Left cardiac atrium (tissue), 4 donors: ENCODE measurements around the gene VSX1. TPM values are rescaled to one million over a fixed set of nuclear protein-coding genes. Genes with fewer than 3 reads are reported as not detected.
A peak's percentile ranks its signal among the peaks of the same experiment; 100 is the strongest.

Experiments used
- ATAC-seq, 2 donors: fragments of 200-7000 bp; cut with Tn5 transposase; one replicate each; pipeline ENCODE4 v1.9.1; 2020; ENCODE audit warnings: mild to moderate bottlenecking in 2 of 2, moderate library complexity in 2 of 2
- DNase-seq: peaks from one replicate; pipeline ENCODE4 v3.0.0-alpha.2; 2020
- intact Hi-C, 2 donors: fragments of 100-400 bp; cut with DNase I; formaldehyde crosslinking; loops; one replicate each; pipeline versions ENCODE4 v1.14.1 to v1.15.1; 2022 to 2023
- total RNA-seq, 2 donors: library from RNA; stranded (reverse); fragmentation: NEBNext Ultra II Directional; extraction: Animal tissue kit (Norgen Biotek cat#: 25700); gene quantifications; one replicate each; pipeline ENCODE4 v1.2.1, GENCODE V29; 2021
- donor health status: DM: no; HTN: yes; CAD: no.
- donor health status: DM: no; HTN: yes; CAD: no; lungs with severe emphysema.
- donor health status: DM: yes; HTN: yes; CAD: no.
- donor health status: Dilated cardiomyopathy.

Gene VSX1
- total RNA-seq, 2 donors from 2014 or later: 0.38 TPM; not detected in 1

DNA sequence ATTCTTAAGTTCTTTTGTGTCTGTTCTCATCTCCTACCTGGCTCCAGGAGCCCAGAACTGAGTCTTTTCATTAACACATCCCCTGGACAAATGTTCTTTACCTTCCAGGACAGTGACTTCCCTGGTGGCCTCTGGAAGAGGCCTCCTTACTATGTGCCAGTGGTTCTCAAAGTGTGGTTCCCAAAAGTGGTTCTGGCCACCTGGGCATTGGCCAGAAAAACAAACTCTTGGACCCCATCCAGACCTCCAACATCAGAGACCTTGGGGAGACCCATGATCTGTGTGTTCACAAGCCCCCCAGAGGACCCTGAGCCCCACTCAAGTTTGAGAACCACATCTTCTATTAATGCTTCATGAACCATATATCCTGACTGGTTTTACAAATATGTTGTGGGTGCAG, 7.2 kb upstream of the VSX1 start:
- DNase-seq: no peak
- intact Hi-C loops: no loop called here

DNA sequence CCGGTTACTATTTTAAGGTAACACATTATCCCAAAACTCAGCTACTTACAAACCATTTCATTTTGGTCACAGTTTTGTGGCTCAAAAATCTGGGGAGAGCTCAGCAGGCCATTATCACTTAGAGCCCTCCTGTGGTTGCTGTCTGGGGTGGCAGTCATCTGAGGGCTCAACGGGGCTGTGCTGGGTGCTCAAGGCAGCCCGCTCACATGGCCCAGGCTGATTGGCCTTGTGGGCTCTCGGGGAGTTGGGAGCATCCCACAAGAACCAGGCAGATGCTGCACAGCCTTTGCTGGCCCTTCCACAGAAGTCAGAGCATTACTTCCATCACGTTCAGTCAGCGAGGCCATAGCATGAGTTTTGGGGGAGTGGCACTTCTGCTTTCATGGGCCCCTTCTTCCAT, 6.3 kb upstream of the VSX1 start:
- intact Hi-C loops: no loop called here
- no peak for ATAC-seq
- no peak for DNase-seq

More for the DNA sequence above, 7.2 kb upstream of the VSX1 start:
- ATAC-seq: no peak

DNA sequence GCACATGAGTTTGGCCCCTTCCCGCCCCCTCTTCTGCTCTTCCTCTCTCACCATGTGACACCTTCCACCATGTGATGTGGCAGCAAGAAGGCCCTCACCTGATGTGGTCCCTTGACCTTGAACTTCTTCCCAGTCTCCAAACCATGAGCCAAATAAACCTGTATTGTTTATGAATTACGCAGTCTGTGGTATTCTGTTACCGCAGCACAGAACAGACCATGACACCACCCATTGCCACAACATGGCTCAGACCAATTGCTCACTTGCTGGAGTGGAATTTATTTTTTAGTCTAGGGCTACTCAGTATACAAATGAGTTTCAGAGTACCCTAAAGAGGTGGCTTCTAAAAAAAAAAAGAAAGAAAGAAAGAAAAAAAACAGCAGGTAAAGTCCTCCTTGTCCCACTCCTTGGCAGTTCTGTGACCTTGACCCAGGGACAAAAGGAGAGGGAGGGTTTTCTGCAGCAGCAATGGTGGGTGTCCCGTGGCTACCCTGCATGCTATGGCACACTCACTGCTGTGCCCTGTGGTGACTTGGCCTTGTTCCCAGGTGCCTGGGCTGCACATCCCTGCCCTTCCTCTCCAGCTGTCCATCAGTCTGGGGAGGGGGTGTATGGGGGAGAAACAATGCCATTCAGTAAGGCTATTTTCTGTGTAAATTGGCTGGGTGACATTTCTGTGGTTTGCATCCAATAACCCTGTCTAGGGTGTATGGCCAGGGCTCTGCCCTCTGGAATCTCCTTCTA, 5.4 kb upstream of the VSX1 start:
- DNase-seq (no peak), ATAC-seq (no peak)
- intact Hi-C loops: no loop called here

DNA sequence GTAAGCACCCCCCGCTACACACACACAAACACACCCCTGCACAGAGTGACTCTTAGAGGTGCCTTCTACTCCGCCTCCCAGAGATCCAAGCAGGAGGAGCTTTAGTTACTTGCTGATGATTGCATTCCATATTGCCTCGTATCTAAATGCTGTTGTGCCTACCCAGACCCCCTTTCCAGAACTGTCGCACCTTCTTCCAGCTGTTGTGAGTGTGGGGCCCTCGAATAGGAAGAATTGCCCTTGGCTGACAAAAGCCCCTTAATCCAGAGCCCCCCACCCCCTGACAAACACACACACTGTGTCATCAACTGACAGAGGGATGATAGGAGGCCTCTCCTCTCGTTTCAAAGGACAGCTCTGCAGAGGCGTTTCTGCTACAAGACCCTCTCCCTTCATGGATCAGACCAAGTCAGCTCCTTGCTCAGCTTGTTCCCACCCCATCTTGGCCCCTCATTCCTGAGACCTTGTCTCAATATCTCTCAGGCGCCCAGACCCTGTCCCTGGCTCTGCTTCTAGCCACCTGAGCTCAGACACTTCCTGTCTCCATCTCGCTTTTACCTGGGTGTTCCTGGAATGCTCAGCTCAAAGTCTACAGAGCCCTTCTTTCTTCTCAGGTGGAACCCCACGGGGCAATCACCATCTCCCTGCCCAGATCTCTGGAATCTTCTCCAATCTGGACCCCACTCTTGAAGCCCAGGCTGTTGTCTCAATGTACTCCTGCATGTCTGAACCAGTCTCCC, 4.0 kb upstream of the VSX1 start:
- ATAC-seq: no peak
- DNase-seq: no peak
- intact Hi-C loops: no loop called here

DNA sequence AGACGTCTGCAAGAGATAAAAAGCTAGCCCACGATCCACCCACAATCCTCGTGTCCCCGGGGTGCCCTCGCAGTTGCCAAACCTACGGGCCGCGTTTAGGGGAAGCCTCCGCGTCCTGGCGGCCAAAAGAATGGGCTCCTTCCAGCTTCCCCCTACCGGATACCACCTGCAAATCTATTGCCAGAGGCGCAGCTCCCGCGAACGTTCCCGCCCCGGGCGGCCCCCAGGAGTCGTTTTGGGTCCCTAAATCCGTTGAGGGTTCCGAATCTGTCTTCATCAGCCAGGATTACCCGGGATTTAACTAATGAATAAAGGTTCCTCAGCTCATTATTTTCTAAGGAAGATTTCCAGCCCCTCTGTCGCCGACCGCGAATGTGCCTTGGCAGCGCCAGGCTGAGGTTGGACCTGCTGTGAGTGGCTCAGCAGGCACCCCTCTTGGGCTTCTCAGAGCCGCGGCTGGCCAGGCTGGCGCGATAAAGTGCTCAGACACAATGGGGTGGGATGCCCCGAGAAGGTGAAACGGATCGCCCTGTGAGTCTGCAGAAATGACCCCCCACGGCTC, 2.8 kb upstream of the VSX1 start:
- intact Hi-C loops: loop anchor here in 1 of 2 donors (5.0 kb wide), 1 partner anchor 93 kb away; no protein-coding TSS in a partner anchor
- DNase-seq (no peak), ATAC-seq (no peak)

DNA sequence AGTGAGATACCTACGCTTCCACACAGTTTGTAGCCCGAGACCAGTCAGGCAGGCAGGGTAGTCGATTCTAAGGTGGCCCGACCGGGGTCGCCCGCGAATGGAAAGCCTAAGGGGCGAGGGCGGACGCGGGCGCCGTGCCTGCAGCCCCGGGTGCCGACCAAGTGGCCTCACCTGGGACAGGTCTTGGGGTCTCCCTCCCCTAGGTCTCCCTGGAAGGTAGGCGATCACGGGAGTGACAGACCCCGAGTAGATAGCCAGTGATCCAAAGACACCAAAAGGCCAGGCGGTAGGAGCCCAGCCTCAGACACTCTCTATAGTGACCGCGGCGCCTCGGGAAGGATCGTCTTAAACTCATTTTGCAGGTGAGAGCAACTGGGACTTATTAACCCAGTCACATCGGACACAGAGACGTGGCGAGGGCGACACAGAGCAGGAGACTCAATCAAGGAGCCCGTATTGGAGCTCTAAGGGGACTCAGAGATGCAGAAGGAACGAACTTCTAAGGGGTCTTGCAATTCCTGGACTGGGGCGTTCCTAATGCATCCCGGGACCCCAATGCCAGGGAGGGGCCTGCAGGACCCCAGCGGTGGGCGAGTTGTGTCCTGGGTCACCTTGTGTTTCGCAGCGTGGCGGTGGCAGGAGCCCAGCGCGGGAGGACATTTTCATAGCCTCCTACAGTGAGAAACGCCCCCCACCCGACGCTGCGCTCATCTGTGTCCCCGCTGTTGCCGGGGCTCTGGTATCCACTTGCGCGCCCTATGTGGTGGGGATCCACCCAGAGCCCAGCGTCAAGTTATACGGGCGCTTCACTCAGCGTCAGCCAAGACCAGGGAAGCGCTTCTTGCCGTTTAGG, 2.1 kb upstream of the VSX1 start:
- peak in 1 of 2 donors; percentile 52 for ATAC-seq
- intact Hi-C loops: loop anchor here (1.0 to 5.0 kb wide), 2 partner anchors 93 to 95 kb away; no protein-coding TSS in a partner anchor

DNA sequence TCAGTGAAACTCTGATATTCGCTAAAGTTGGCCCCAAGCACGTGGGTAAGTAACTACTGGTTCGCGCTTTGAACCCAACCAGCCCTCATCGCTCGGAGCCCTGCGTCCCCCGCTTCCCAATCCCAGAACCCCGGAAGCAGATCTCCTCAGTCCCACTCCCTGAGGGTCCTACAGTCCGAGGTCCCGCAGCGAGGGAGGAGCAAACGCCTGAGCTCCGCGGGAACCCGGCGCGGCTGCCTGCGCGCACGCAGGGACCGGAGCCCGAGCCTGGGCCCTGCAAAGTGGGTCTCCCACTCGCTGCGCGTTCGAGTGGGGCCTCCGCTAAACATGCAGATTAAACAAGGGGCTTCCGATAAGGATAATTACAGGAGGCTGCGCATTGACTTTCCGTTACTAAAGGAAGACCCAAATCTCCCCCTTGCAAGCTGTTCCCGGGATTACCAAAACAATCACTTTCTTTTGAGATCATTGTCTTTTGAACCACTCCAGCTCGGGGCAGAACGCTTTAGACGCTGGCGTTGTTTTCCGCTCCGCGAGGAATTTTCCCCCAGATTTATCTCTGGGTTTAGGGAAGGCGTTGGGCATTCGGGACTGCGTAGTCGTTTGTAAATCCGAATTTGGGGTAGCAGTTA, 1.3 kb upstream of the VSX1 start:
- no peak for ATAC-seq
- intact Hi-C loops: loop anchor here (1.0 to 5.0 kb wide), 2 partner anchors 94 to 96 kb away; no protein-coding TSS in a partner anchor
- no peak for DNase-seq

More for the DNA sequence above, 2.1 kb upstream of the VSX1 start:
- no peak for DNase-seq

DNA sequence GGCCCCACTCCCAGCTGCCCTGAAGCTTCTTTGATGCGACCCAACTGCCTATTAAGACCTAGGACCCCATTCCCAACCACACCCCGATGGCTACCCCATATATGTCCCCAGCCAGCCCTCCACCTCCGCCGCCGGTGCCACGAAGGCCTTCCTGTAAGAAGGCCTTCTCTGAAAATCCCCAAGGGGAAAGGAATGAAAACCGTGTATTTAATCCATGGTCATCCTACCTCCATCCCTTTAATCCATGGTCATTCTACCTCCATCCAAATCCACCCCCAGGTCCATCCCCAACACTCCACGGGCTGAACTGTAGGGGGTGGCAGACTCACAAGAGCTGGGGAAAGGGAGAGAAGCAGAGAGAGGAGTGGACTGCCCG, 545 bp upstream of the VSX1 start:
- intact Hi-C loops: loop anchor here in 1 of 2 donors (5.0 kb wide), 1 partner anchor 95 kb away; no protein-coding TSS in a partner anchor
- no peak for ATAC-seq
- DNase-seq: no peak

DNA sequence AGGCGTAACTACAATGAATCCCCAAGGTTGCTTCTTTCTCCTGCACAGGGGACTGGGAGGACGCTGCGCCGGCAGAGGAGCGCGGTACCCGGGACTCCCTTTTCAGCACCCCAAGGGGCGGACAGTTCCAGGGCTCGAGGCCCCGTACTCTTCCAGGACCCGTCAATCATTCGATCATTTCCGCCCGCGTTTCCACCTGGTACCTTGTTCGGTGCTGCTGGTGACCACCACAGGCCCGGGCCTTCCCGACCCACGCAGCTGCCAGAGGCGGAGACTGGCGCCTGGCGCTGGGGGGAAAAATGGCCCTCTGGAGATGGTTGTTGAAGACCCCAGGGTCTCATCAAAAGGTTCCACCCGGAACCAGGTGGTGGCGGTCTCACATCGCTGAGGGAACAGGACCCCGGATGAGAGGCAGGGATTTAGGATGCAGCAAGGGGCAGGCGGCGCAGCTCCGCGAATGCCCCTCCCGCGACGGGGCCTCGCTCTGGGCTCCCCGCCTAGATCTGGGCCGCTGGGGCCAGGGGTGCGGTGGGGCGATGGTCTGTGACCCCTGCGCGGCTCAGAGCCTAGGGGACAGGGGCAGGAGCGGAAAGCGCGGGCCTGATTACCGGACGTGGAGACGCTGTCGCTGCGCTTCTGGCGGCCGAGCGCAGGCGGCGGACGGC, 744 bp downstream of the VSX1 start:
- no peak for DNase-seq
- intact Hi-C loops: loop anchor here in 1 of 2 donors (5.0 kb wide), 1 partner anchor 96 kb away; no protein-coding TSS in a partner anchor
- ATAC-seq: peak; percentile 38 to 56

DNA sequence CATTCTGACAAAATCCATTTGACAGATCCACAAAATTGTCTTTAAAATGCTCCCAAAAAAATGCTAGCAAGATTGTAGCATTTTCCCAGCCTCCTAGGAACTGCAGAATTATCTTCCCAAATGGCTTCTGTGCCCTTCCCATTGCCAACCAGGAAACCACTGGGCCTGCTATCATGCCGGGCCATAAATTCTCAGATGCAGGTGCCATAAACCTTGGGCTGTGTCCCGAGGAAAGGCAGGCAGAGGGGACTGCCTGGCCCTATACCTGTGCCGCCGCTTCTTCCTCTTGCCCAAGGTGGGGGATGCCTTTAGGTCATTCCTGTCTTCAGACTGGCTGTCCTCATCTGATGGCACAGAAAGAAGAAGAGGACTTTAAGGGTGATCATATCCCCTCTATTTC, 2.8 kb downstream of the VSX1 start:
- intact Hi-C loops: no loop called here
- ATAC-seq: no peak
- DNase-seq: no peak

DNA sequence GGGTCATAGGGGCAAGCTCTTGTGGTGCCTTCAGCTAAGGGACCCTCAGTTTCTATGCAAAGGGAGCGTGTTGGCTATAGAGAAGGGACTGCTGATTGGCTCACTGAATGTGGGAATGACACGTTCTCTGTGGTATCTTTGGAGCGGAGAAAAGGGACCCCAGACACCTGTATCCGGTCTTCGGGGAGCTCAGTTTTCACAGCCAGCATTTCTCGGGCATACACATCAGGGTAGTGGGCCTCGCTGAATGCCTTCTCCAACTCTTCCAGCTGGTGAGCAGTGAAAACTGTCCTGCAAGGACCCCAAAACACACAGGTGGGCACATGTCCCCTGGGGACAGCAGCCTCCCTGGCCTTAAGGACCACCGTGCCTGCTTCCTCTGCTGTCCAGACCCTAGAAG, 3.3 kb downstream of the VSX1 start:
- DNase-seq (no peak), ATAC-seq (no peak)
- intact Hi-C loops: no loop called here

DNA sequence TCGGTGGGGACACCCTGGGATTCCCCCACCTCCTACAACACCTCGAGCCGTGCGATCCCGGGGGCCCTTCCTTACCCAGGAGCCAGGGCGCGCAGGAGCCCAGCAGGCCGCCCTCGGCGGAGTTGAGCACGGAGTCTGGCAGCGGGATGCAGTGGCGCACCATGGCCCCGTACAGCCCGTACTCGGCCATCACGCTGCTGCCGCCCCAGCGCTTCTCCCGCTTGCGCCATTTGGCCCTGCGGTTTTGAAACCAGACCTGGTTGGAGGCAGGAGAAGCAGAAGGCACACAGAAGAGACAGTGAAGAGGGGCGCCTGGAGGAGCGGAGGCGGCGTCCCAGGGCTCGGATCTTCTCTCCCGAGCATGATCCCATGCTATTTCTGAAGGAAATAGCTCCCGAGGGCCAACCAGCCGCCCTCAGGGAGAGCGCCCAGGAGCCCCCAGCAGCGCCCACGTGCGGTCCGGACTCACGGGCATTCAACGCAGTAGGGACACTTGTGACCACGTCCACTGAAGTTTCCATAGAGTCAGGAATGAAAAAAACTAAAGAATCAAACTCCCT, 4.3 kb downstream of the VSX1 start:
- intact Hi-C loops: no loop called here

DNA sequence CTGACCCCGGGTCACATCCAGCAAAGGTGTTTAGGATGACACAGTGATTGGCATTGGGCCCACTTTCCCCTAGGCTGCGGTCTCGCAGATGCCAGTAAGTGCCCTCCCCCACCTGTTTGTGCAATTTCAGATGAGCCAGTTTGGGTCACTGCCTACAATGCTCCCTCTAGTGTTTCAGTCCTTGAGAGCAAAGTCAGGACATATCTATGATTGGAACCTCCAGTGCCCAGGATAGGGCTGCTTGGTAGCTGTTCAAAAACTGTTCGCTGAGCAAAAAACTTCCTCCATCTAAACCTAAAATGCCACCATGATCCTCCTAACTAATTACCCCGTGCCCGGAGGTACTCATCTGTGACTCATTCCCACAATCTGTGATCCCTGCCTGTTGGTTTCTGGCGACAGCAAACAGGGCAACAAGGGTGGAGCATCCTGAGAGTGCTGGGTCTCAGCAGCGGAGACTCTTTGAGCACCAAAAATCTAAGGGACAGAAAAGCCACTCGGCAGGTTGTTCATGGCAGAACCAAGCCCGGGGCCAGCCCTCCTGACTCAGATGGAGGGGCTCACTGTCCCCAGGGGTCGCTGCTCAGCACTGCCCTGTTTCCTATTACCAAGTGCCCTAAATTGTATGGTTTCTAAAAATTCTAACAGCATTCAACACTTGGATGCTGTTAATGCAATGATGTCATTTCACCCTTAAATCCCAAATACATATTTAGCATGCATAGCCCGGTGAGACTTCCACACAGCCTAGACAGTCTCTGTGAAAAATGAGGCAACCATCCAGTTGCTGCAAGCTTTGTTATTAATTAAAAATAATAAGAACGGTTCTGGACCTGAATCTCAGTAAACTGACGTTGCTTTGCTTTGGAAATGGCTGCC, 5.0 kb downstream of the VSX1 start:
- intact Hi-C loops: no loop called here
- ATAC-seq (peak; percentile 36 to 56), DNase-seq (no peak)

More for the DNA sequence above, 4.3 kb downstream of the VSX1 start:
- peak; percentile 59 for DNase-seq
- peak; percentile 66 to 79 for ATAC-seq

DNA sequence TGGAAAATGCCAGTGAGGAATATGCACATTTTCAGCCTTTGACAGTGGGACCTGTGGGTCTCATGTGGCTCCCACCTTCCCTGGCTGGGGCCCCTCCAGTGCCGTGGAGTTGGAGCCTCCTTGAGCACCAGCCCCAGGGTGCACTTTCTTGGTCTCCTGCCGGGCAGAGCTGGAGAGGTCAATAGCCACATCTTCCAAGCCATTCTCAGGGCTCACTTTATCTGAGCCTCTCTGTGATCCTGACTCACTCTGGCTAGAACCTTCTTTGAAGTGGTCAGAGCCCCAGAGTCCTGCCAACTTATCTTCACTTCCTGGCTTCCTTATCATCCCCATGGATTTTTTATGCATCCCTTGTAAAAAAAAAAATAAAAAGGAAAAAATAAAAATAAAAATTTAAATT, 5.7 kb downstream of the VSX1 start:
- DNase-seq (no peak), ATAC-seq (peak in 1 of 2 donors; percentile 70)
- intact Hi-C loops: no loop called here

DNA sequence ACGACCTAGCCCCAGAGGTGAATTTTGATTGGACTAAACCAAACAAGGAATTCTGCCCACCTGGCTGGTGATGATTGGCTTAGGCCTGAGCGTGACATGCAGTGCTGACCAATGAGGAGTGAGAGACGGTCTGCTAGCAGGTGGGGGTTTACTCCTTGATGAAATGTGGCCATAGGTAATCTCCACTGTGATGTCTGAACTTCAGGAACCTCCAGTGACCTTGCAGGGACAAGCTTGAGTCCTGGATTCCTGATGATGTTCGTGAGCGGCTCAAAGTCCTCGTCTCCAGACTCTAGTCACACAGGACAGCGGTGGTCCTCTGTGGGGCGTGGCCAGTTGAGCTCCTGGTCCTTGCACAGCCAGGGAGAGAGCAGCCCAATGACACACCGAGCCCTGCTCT, 8.4 kb downstream of the VSX1 start:
- DNase-seq (no peak), ATAC-seq (no peak)
- intact Hi-C loops: no loop called here

DNA sequence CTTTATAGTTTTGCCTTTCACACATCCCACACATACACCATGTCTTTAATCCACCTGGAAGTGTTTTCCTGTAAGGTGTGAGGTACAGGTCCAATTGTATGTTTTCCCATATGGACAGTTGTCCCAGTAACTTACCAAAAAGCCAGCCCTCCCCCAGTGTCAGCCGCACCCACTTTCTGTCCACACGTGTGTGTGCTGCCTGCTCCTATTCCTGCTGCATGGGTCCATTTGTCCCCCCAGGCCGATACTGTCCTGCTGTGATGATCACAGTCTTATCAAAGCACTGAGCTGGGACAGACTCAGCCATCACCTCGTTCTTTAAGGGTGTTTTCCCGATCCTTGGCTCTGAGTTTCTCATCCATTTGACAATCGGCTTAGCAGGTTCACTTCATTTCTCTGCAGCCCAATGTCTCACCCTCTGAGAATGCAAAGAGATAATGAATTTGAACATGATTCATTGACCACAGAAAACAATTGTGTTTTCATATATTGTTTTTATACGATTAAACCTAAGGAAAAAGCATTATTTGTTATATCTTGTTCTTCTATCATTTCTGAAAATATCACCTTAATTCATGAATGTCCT, 9.6 kb downstream of the VSX1 start:
- ATAC-seq (peak in 1 of 2 donors; percentile 17), DNase-seq (no peak)
- intact Hi-C loops: no loop called here

DNA sequence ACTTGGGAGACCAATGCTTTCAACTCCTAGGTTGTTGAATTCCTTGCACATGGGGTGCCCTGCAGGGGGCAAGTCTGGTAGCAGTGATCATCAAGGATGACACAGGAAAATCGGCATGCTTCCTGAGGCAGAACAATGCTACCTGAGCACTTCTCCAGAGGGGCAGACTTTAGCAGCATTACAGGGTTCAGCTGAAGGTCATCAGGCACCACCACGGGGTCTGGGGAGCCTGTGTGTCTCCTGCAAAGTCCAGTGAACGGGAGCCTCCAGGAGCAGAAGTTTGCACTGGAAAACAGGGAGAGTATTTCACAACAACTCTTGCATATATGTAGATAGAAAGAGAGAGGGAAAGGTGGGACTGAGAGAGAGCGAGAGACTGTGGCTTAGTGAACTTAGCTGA, 10.2 kb downstream of the VSX1 start:
- intact Hi-C loops: no loop called here
- no peak for DNase-seq
- ATAC-seq: no peak
